Islet of Langerhans (tissue), 1 donor: ENCODE measurements around the gene IL1F10.

ENCODE experiments used
- FAIRE-seq: peaks from one replicate; lab custom pipeline; 2011; peaks lifted over from hg19 to GRCh38; lab: Jason Lieb, UNC

The IL1F10 gene

GRCh38 chr2:113067681-113068080 lies at the start of gene IL1F10:
Gene IL1F10 (plus strand): TSS chr2:113067970. CDS start chr2:113072739, 4,769 bp downstream.
- no peak for FAIRE-seq

GRCh38 chr2:113018509-113018908 lies 49.3 kb upstream of the IL1F10 start:
- no peak for FAIRE-seq

- no peak for FAIRE-seq
Observed at GRCh38 chr2:113021312-113021711, 46.5 kb upstream of the IL1F10 start.

GRCh38 chr2:113024764-113025163 lies 43.0 kb upstream of the IL1F10 start:
- no peak for FAIRE-seq

GRCh38 chr2:113025737-113026136 lies 42.0 kb upstream of the IL1F10 start:
- no peak for FAIRE-seq

- FAIRE-seq = no peak
Observed at GRCh38 chr2:113027691-113028090, 40.1 kb upstream of the IL1F10 start.

GRCh38 chr2:113028112-113028511 lies 39.7 kb upstream of the IL1F10 start:
- FAIRE-seq = no peak

- no peak for FAIRE-seq
Observed at GRCh38 chr2:113032737-113033136, 35.0 kb upstream of the IL1F10 start.

GRCh38 chr2:113034016-113034415 lies 33.8 kb upstream of the IL1F10 start:
- FAIRE-seq = no peak

GRCh38 chr2:113036763-113037162 lies 31.0 kb upstream of the IL1F10 start:
- FAIRE-seq = no peak

GRCh38 chr2:113038291-113038690 lies 29.5 kb upstream of the IL1F10 start:
- no peak for FAIRE-seq

GRCh38 chr2:113039158-113039557 lies 28.6 kb upstream of the IL1F10 start:
- FAIRE-seq = no peak

- FAIRE-seq = no peak
Observed at GRCh38 chr2:113039719-113040118, 28.1 kb upstream of the IL1F10 start.

GRCh38 chr2:113041871-113042270 lies 25.9 kb upstream of the IL1F10 start:
- FAIRE-seq = no peak

GRCh38 chr2:113046465-113046864 lies 21.3 kb upstream of the IL1F10 start:
- no peak for FAIRE-seq

- FAIRE-seq = no peak
Observed at GRCh38 chr2:113050921-113051895, 16.6 kb upstream of the IL1F10 start.

- no peak for FAIRE-seq
Observed at GRCh38 chr2:113052396-113052917, 15.3 kb upstream of the IL1F10 start, which contains the start of gene IL36B. Gene IL36B (minus strand): TSS chr2:113052867.

GRCh38 chr2:113053666-113054065 lies 14.1 kb upstream of the IL1F10 start:
- FAIRE-seq = no peak

- FAIRE-seq = no peak
Observed at GRCh38 chr2:113054066-113054465, 13.7 kb upstream of the IL1F10 start.

GRCh38 chr2:113056521-113056920 lies 11.2 kb upstream of the IL1F10 start:
- no peak for FAIRE-seq

- no peak for FAIRE-seq
Observed at GRCh38 chr2:113057117-113057516, 10.7 kb upstream of the IL1F10 start.

GRCh38 chr2:113058411-113058994 lies 9.3 kb upstream of the IL1F10 start:
- FAIRE-seq = no peak
